ENCODE measurements around the gene TRPV5. TPM values are rescaled to one million over a fixed set of nuclear protein-coding genes. Genes with fewer than 3 reads are reported as not detected.

TRPV5 gene
- total RNA-seq, 1 donor from 2014 or later: 0.10 TPM

- DNase-seq: no peak
Measured at GRCh38 chr7:142870147-142870559, 63.4 kb downstream of the TRPV5 start.

- no peak for DNase-seq
Measured at GRCh38 chr7:142869434-142869833, 64.1 kb downstream of the TRPV5 start.

- DNase-seq: no peak
Measured at GRCh38 chr7:142868986-142869415, 64.5 kb downstream of the TRPV5 start.

- no peak for DNase-seq
Measured at GRCh38 chr7:142868188-142868985, 65.2 kb downstream of the TRPV5 start.

GRCh38 chr7:142867398-142868187 lies 66.0 kb downstream of the TRPV5 start:
- no peak for DNase-seq

DNA sequence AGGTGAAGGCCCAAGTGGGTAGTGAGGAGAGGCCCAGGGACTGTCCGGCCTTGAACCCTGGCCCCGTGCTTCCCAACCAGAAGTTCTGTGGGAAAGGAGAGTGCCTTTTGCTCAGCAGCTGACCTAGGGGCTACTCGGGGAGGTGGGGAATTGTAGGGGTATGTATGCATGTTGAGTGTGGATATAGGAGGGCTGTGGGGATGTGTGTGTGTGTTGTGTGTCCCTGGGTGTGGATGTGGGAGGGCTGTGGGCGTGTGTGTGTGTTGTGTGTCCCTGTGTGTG lies 66.5 kb downstream of the TRPV5 start:
- DNase-seq: no peak

DNA sequence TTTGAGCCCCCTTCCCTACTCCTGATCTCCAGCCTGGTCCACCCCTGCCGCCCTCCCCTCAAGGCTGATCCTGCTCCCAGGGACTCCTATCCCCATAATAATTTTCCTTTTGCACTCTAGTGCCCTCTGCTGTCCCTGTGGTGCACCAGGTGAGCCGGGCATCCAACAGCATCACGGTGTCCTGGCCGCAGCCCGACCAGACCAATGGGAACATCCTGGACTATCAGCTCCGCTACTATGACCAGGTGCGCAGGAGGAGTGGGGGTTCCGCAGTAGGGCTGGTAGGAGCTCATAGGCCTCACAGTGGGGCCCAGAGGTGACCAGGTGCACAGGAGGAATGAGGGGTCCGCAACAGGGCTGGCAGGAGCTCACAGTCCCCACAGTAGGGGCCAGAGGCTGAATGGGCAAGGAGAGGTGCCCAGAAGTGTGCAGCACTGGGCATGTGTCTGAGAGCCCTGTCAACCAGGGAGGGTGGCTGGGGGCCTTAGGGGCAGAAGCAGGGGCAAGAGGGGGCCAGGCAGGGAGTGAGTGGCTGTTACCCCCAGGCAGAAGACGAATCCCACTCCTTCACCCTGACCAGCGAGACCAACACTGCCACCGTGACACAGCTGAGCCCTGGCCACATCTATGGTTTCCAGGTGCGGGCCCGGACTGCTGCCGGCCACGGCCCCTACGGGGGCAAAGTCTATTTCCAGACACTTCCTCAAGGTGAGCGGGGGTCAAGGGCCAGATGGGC lies 67.0 kb downstream of the TRPV5 start:
- DNase-seq: no peak

DNA sequence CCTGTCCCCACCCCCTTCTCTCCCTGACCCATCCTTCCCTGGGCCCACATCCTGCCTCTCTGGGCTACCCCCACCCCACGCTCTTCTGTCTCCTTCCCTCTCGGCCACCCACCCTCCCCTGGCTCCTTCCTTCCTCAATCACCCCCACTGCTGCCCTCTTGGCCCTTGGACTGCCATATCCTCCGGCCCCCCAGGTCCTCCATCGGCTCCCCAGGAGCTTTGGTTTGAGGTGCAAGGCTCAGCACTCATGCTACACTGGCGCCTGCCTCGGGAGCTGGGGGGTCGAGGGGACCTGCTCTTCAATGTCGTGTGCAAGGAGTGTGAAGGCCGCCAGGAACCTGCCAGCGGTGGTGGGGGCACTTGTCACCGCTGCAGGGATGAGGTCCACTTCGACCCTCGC lies 67.8 kb downstream of the TRPV5 start:
- DNase-seq: no peak

- no peak for DNase-seq
Measured at GRCh38 chr7:142864980-142865747, 68.4 kb downstream of the TRPV5 start.

DNA sequence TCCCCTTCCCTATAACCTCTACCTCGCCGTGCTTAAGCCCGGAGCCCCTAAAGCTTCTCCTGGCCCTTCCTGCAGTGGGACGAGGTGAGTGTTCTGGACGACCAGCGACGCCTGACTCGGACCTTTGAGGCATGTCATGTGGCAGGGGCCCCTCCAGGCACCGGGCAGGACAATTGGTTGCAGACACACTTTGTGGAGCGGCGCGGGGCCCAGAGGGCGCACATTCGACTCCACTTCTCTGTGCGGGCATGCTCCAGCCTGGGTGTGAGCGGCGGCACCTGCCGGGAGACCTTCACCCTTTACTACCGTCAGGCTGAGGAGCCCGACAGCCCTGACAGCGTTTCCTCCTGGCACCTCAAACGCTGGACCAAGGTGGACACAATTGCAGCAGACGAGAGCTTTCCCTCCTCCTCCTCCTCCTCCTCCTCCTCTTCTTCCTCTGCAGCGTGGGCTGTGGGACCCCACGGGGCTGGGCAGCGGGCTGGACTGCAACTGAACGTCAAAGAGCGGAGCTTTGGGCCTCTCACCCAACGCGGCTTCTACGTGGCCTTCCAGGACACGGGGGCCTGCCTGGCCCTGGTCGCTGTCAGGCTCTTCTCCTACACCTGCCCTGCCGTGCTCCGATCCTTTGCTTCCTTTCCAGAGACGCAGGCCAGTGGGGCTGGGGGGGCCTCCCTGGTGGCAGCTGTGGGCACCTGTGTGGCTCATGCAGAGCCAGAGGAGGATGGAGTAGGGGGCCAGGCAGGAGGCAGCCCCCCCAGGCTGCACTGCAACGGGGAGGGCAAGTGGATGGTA lies 69.5 kb downstream of the TRPV5 start:
- DNase-seq: no peak

DNA sequence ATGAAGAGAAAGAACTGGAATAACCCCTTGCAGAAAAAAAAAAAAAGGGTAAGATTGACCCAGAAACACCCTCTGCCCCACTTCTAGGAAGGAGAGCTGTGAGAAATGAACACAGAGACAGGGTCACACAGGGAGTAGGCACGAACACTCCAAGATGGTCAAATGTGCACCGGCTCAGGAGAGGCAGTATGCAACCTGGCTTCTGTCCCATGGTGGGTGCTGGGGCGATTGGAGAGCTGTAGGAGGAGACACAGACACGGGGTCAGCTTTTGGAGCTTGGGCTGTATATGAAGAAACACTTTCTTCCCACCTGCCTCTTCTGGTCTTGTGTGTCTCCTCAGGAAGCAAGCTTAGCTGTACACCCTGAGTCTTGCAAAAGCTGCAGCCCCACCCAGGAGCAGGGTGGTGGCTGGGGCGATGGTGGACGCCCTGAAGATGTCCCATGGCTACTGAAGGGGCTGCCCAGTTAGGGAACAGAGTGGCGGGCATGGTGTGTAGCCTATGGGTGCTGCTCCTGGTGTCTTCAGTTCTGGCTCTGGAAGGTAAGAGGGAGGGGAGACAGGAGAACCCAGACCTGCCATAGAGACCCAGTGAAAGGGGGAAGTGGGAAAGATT lies 70.7 kb downstream of the TRPV5 start:
- no peak for DNase-seq

DNA sequence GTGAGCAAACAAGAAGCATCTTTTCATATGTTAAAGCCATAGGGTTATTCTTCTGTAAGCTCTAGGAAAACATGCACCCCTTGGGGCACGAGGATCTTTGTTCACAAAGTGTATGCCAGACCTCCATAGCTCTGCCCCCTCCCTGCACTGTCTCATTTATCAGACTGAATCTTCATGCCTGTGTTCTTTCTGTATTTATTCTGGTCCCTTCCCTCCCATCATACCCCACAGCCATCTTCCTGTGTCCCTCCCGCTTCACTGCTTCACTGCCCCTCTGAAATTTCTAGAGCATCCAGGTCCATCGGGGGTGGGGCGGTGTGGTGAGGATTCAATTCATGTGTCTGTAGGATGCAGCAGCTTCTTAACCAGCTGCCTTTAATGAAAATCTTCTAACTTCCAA lies 71.2 kb downstream of the TRPV5 start:
- no peak for DNase-seq

- DNase-seq: no peak
Measured at GRCh38 chr7:142860968-142861367, 72.6 kb downstream of the TRPV5 start.

GRCh38 chr7:142859829-142860228 lies 73.7 kb downstream of the TRPV5 start:
- DNase-seq: peak; percentile 5

DNA sequence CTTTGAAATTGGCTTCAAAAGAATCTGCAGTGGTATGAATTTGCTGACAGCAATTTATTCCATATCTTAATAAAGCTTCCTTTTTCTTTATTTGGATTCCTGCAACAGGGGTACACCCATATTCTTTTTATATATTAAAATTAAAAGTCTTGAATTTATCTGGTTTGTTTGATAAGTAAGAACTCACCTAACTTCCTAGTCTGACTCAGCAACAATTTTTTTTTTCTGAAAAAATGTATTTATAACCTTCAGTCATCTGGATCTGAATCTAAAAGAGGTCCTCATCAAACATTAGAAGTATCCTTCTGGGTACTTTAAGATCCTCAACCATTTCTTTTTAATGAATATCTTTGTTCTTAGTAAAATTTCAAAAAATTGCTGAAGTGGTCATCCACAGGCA lies 74.1 kb downstream of the TRPV5 start:
- no peak for DNase-seq

Other genes starting within 250 kb of the TRPV5 start
- gene PRSS1, start 184.3 kb downstream of the TRPV5 start, total RNA-seq: not detected
- not detected for gene PRSS2, start 162.8 kb downstream of the TRPV5 start, total RNA-seq
- gene EPHB6, start 78.7 kb downstream of the TRPV5 start, total RNA-seq: 34.7 TPM
- gene TRPV6, start 48.0 kb downstream of the TRPV5 start, total RNA-seq: 1.8 TPM
- not detected for gene LLCFC1, start 5.7 kb upstream of the TRPV5 start, total RNA-seq
- 4.5 TPM for gene KEL, start 28.6 kb upstream of the TRPV5 start, total RNA-seq
- gene OR9A2, start 93.4 kb upstream of the TRPV5 start, total RNA-seq: 0.20 TPM
- gene OR6V1, start 118.6 kb upstream of the TRPV5 start, total RNA-seq: not detected
- not detected for gene PIP, start 198.3 kb upstream of the TRPV5 start, total RNA-seq
- gene TAS2R39, start 249.7 kb upstream of the TRPV5 start, total RNA-seq: not detected

Measured in skin of body (tissue), 2 donors.